Hepatocyte (in vitro differentiated cells): ENCODE results near the gene CEP112. TPM values are rescaled to one million over a fixed set of nuclear protein-coding genes. Genes with fewer than 3 reads are reported as not detected.

Source experiments
- DNase-seq: peaks from one replicate; pipeline ENCODE4 v3.0.0-alpha.2; 2016; ENCODE audit warnings: low spot score
- H2AFZ ChIP-seq: fragments of 200-600 bp; sonication (generic); 2 replicates; pipeline ENCODE4 v1.6.0; 2016; ENCODE audit warnings: antibody characterized with exemption, mild to moderate bottlenecking
- H3K27ac ChIP-seq: fragments of 200-600 bp; sonication (generic); 2 replicates; pipeline ENCODE4 v1.5.1; 2016; ENCODE audit warnings: mild to moderate bottlenecking
- H3K27me3 ChIP-seq: fragments of 200-600 bp; sonication (generic); 2 replicates; pipeline ENCODE4 v1.6.1; 2016
- H3K36me3 ChIP-seq: fragments of 200-600 bp; sonication (generic); replicated peaks from 2 replicates; pipeline ENCODE4 v1.5.1; 2016; ENCODE audit warnings: low read depth; ENCODE audit not compliant: insufficient read depth
- H3K4me1 ChIP-seq: fragments of 200-600 bp; sonication (generic); 2 replicates; pipeline ENCODE4 v1.5.1; 2016; ENCODE audit warnings: mild to moderate bottlenecking, moderate library complexity; ENCODE audit not compliant: insufficient read depth
- H3K4me2 ChIP-seq: fragments of 200-600 bp; sonication (generic); 2 replicates; pipeline ENCODE4 v1.6.0; 2016
- H3K4me3 ChIP-seq: fragments of 200-600 bp; sonication (generic); 2 replicates; pipeline ENCODE4 v1.5.1; 2016; ENCODE audit warnings: mild to moderate bottlenecking
- H3K79me2 ChIP-seq: fragments of 200-600 bp; sonication (generic); 2 replicates; pipeline ENCODE4 v1.6.0; 2017; ENCODE audit warnings: mild to moderate bottlenecking
- H3K9me2 ChIP-seq: fragments of 200-600 bp; sonication (generic); replicated peaks from 2 replicates; pipeline ENCODE4 v1.6.0; 2017; ENCODE audit warnings: mild to moderate bottlenecking; ENCODE audit not compliant: insufficient read depth
- H3K9me3 ChIP-seq: fragments of 200-600 bp; sonication (generic); 2 replicates; pipeline ENCODE4 v1.5.1; 2016; ENCODE audit warnings: low read depth, mild to moderate bottlenecking
- H4K20me1 ChIP-seq: fragments of 200-600 bp; sonication (generic); 2 replicates; pipeline ENCODE4 v1.6.0; 2016; ENCODE audit warnings: mild to moderate bottlenecking; ENCODE audit not compliant: insufficient read depth, poor library complexity, severe bottlenecking
- EZH2 ChIP-seq: fragments of 200-600 bp; sonication (generic); IDR thresholded peaks from 2 replicates; pipeline ENCODE4 v1.6.1; 2016; ENCODE audit warnings: antibody characterized with exemption, mild to moderate bottlenecking, borderline replicate concordance
- EZH2phosphoT487 ChIP-seq: fragments of 200-600 bp; sonication (generic); IDR thresholded peaks from one replicate; pipeline ENCODE4 v1.6.1; 2018; ENCODE audit warnings: antibody characterized with exemption, mild to moderate bottlenecking, low read depth, moderate library complexity; ENCODE audit not compliant: unreplicated experiment, severe bottlenecking
- WGBS: methylation state at CpG from one replicate; pipeline ENCODE4 v1.1.6; 2016; ENCODE audit warnings: low lambda C conversion rate; ENCODE audit errors: missing lambda C conversion rate; 5-methylcytosine and 5-hydroxymethylcytosine counted together
- polyA plus RNA-seq: library from polyadenylated mRNA; unstranded; fragments of >200 nt; fragmentation: Nextera tagmentation; extraction: Ambion mirVana; gene quantifications from 2 replicates; pipeline ENCODE4 v1.2.1, GENCODE V29; 2016
- total RNA-seq: library from RNA; depleted of rRNA; stranded (reverse); fragments of >200 nt; gene quantifications from 2 replicates; pipeline ENCODE4 v1.2.3, GENCODE V29; 2014
- TF ChIP-seq, protein P1 (sequence below): fragments of 200-600 bp; sonication (generic); IDR thresholded peaks from 2 replicates; pipeline ENCODE4 v1.5.1; 2016; ENCODE audit warnings: antibody characterized with exemption, mild to moderate bottlenecking; ENCODE audit not compliant: poor library complexity

The CEP112 gene
- total and polyA plus RNA-seq, 2 experiments from 2014 or later: 7.1 to 9.7 TPM

DNA sequence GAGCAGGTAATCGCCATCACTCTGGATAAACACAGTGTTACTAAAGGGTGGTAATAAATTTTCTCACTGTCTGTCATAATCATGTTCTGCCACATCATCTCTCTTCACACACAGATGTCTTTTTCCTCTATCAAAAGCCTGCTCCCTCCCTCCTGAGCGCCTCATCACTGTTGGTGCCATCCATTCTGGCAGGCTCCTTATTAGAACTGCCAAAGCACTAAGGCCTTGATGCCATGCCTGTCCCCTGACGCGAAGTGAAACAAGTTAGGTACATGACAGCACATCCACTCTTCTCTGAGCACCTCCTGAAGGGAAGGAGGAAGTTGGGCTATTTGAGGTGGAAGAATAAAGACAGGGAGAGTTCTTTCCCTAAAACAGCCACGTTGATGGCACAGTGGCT lies 592.3 kb downstream of the CEP112 start:
- Histone ChIP-seq H2AFZ (no peak overlapping the region), H4K20me1 (no peaks in the 10 kb centered on the region), H3K4me1 (peaks cover 3% of the 10 kb centered on the region), H3K4me2 (no peak overlapping the region), H3K27ac (no peak overlapping the region), H3K27me3 (no peaks in the 10 kb centered on the region), H3K79me2 (no peaks in the 10 kb centered on the region), H3K4me3 (no peak overlapping the region), H3K9me3 (no peaks in the 10 kb centered on the region), H3K9me2 (no peaks in the 10 kb centered on the region), H3K36me3 (no peaks in the 10 kb centered on the region)
- TF ChIP-seq EZH2phosphoT487: no peak
- TF ChIP-seq, protein P1, sequence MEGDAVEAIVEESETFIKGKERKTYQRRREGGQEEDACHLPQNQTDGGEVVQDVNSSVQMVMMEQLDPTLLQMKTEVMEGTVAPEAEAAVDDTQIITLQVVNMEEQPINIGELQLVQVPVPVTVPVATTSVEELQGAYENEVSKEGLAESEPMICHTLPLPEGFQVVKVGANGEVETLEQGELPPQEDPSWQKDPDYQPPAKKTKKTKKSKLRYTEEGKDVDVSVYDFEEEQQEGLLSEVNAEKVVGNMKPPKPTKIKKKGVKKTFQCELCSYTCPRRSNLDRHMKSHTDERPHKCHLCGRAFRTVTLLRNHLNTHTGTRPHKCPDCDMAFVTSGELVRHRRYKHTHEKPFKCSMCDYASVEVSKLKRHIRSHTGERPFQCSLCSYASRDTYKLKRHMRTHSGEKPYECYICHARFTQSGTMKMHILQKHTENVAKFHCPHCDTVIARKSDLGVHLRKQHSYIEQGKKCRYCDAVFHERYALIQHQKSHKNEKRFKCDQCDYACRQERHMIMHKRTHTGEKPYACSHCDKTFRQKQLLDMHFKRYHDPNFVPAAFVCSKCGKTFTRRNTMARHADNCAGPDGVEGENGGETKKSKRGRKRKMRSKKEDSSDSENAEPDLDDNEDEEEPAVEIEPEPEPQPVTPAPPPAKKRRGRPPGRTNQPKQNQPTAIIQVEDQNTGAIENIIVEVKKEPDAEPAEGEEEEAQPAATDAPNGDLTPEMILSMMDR: no peak
- no peak for TF ChIP-seq EZH2
- WGBS: 85% methylated on average over 5 of the region's 5 CpGs
- no peak for DNase-seq

GRCh38 chr17:65598746-65599145 lies 593.2 kb downstream of the CEP112 start:
- no peaks in the 10 kb centered on the region for H3K27me3 ChIP-seq
- H3K9me2 ChIP-seq: no peaks in the 10 kb centered on the region
- no peak overlapping the region for H3K27ac ChIP-seq
- TF ChIP-seq EZH2: no peak
- no peak for TF ChIP-seq EZH2phosphoT487
- TF ChIP-seq, protein P1: no peak
- H3K4me1 ChIP-seq: peaks cover 8% of the 10 kb centered on the region
- H4K20me1 ChIP-seq: no peaks in the 10 kb centered on the region
- H2AFZ ChIP-seq: no peak overlapping the region
- no peak overlapping the region for H3K4me2 ChIP-seq
- no peaks in the 10 kb centered on the region for H3K79me2 ChIP-seq
- DNase-seq: no peak
- no peaks in the 10 kb centered on the region for H3K9me3 ChIP-seq
- 100% methylated on average over 1 of the region's 1 CpG for WGBS
- H3K4me3 ChIP-seq: no peak overlapping the region
- no peaks in the 10 kb centered on the region for H3K36me3 ChIP-seq

DNA sequence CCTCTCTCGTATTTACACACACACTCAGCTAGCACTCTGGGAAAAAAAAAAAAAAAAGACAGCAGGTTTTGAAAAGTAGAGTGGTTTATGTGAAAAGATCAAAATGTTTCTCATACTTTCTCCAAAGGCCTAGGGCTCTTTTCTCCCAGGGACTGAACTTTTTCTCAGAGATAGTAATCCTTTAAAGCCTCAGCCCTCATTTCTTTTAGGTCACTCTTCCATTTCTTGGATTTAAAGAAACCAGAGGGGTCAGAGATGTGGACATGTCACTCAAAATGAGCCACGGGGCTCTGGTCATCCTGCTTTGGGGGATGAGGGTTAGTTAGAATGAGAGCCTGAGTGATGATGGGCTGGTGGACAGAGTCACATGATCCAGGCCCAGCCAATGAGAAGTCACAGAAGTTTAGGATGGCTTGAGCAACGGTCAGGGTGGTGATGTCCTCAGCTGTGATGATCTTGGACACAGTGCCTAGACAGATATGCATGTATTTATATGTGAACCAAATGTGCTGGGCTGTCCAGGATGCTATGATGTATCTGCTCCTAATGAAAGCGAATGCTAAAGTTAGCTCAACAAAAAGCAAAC lies 596.8 kb downstream of the CEP112 start:
- no peak for TF ChIP-seq EZH2
- TF ChIP-seq, protein P1: no peak
- Histone ChIP-seq H2AFZ (no peak overlapping the region), H3K9me2 (no peaks in the 10 kb centered on the region), H3K27ac (peak overlapping the region; percentile 63), H3K9me3 (no peaks in the 10 kb centered on the region), H4K20me1 (no peaks in the 10 kb centered on the region), H3K4me3 (no peak overlapping the region), H3K79me2 (no peaks in the 10 kb centered on the region), H3K4me1 (peaks cover 14% of the 10 kb centered on the region), H3K4me2 (peak overlapping the region; percentile 75), H3K36me3 (no peaks in the 10 kb centered on the region), H3K27me3 (no peaks in the 10 kb centered on the region)
- WGBS: 55% methylated on average over 4 of the region's 4 CpGs
- no peak for DNase-seq
